Measurements from ENCODE around the gene SERPINA4. TPM values are rescaled to one million over a fixed set of nuclear protein-coding genes. Genes with fewer than 3 reads are reported as not detected.

SERPINA4 gene
- total RNA-seq (not detected in 2 replicates), polyA plus RNA-seq (not detected in 2 replicates), polyA minus RNA-seq (not detected in 2 replicates), Bru-seq, nascent RNA (not detected), BruChase-seq, experiment 1, labeled RNA remaining after a 6-hour chase (not detected), BruChase-seq, experiment 2, labeled RNA remaining after a 2-hour chase (not detected)
- polyA plus RNA-seq (2011; cell fraction: cytosol; rRNA removed), result not detected in 2 replicates
- polyA plus RNA-seq (2011; cell fraction: nucleus; rRNA removed), result not detected in 2 replicates
- not detected in 2 replicates for polyA plus RNA-seq (2012)
- not detected for polyA minus RNA-seq (2011; cell fraction: cytosol; rRNA and poly(A)+ RNA removed)
- polyA minus RNA-seq (2011; cell fraction: nucleus; rRNA and poly(A)+ RNA removed), result not detected in 2 replicates
- long read RNA-seq, result 0 reads

DNA sequence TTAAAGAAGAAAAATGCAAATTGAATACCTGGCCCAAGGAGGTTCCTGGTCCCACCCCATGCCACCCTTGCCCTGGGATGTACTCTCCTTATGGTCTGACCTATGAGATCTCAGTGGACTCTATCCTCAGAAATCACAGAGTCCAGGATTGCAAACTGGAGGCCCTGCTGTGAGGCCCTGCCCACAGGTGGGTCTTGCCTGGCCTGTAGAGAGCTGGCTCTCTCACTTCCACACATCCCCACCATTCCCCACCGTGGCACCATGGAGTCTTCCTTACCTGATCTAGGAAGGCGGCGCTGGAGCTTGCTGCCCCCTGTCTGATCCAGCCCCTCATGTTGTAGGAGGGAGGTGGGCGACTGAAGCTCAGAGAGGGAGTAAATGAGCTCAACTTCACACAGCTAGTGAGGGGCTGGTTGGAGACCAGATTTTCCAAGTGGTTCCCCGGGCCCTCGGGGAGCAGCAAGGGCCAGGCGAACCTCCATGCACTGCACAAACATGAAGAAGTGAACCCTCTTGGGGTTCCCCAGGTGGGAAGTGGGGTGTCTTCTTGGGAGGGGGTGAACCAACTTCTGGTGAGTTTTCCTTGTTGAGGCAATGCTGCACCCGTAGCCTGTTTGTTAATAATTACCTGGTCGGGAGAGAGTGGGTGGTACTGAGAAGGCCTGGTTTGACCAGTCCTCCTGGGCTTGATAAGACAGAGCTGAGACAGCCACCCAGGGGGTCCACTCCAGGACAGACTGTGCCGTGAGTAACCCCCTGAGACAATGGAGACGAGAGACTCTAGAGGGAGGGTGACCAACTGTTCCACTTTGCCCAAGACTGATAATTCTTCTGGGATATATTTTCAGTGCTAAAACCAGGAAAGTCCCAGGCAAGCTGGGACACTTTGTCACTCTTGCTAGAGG, at the start of gene SERPINA4:
SERPINA4 (plus strand) TSS at position 692 of the 905 bp plus-strand sequence. CDS start 2,041 bp downstream, outside the sequence.
- no peak within 1 kb of the TSS for H3K4me2 ChIP-seq (ENCODE audit: insufficient read depth, low read length)
- POLR2A ChIA-PET, result no interaction called here
- no peaks in the 10 kb centered on the region for H3K36me3 ChIP-seq (ENCODE audit: control insufficient read depth in 2 of 2, extremely low read depth in 1 of 2, insufficient read depth in 2 of 2, low read length in 2 of 2)
- H3K27ac ChIP-seq (ENCODE audit: insufficient read depth, low read depth, low read length), result no peak within 1 kb of the TSS
- no peaks in the 10 kb centered on the region for H4K20me1 ChIP-seq (replicated peaks; ENCODE audit: control insufficient read depth, extremely low read depth, insufficient read depth, low read length)
- no peak within 1 kb of the TSS for H2AFZ ChIP-seq (ENCODE audit: low read depth, low read length)
- TF ChIP-seq CTCF (IDR thresholded peaks at IDR 0.05; ENCODE audit: extremely low read depth in 1 of 2, insufficient read depth in 1 of 2, low read depth in 1 of 2, low read length in 2 of 2) (no peak), POLR2A (IDR thresholded peaks at IDR 0.05; ENCODE audit: low read depth, low read length) (no peak), MAX (IDR thresholded peaks at IDR 0.05; ENCODE audit: insufficient read depth, insufficient read length) (no peak), EZH2 (IDR thresholded peaks at IDR 0.05; ENCODE audit: borderline replicate concordance, low read depth, low read length, severe bottlenecking) (no peak), MYC (IDR thresholded peaks at IDR 0.05; ENCODE audit: low read depth, low read length) (no peak), POLR2AphosphoS5 (IDR thresholded peaks at IDR 0.05; ENCODE audit: insufficient read depth, low read depth, low read length) (no peak), FOS (IDR thresholded peaks at IDR 0.05; ENCODE audit: borderline replicate concordance, insufficient read depth, low read length) (no peak), GATA2 (IDR thresholded peaks at IDR 0.05; ENCODE audit: insufficient read depth, insufficient read length, low read depth, low read length) (no peak), JUN (IDR thresholded peaks at IDR 0.05; ENCODE audit: borderline replicate concordance, insufficient read depth, insufficient read length, low read depth) (no peak)
- H3K9me3 ChIP-seq (replicated peaks; ENCODE audit: control insufficient read depth, insufficient read depth, low read length), result no peaks in the 10 kb centered on the region
- no TSS peak for BruUV-seq (replicated peaks)
- dilution Hi-C loops (cut with MboI; ENCODE audit: extremely low pct_ligation_motif_present, low sequenced_read_pairs) (no loop called here), intact Hi-C loops (cut with micrococcal nuclease) (no loop called here)
- CTCF ChIA-PET, result interaction anchor here (1.1 to 1.5 kb wide), 3 partner anchors 12 to 20 kb away, joined by 3 to 7 read pairs (median 5); partner anchors contain the start of gene SERPINA5
- H3K27me3 ChIP-seq (ENCODE audit: control insufficient read depth in 2 of 2, insufficient read depth in 2 of 2, low read length in 2 of 2), result no peaks in the 10 kb centered on the region
- no peak within 1 kb of the TSS for H3K9ac ChIP-seq (replicated peaks; ENCODE audit: extremely low read depth, insufficient read depth, low read length)
- no peak for FAIRE-seq
- H3K4me1 ChIP-seq (ENCODE audit: control insufficient read depth, extremely low read depth, insufficient read depth, low read length), result no peaks in the 10 kb centered on the region
- no peak for DNase-seq (ENCODE audit: low read depth, low spot score)
- H3K4me3 ChIP-seq (replicated peaks in 1 of 3; ENCODE audit: insufficient read depth in 1 of 3, low read depth in 1 of 3, low read length in 3 of 3), result no peak within 1 kb of the TSS
- no peaks in the 10 kb centered on the region for H3K79me2 ChIP-seq (ENCODE audit: control insufficient read depth, insufficient read depth, low read length)
- no peaks in the 10 kb centered on the region for H3K9me1 ChIP-seq (replicated peaks; ENCODE audit: control insufficient read depth, extremely low read depth, insufficient read depth, low read length)

Data from endothelial cell of umbilical vein (primary cell).